Measurements from ENCODE around the gene UBA1.
A peak's percentile ranks its signal among the peaks of the same experiment; 100 is the strongest.

Gene UBA1

DNA sequence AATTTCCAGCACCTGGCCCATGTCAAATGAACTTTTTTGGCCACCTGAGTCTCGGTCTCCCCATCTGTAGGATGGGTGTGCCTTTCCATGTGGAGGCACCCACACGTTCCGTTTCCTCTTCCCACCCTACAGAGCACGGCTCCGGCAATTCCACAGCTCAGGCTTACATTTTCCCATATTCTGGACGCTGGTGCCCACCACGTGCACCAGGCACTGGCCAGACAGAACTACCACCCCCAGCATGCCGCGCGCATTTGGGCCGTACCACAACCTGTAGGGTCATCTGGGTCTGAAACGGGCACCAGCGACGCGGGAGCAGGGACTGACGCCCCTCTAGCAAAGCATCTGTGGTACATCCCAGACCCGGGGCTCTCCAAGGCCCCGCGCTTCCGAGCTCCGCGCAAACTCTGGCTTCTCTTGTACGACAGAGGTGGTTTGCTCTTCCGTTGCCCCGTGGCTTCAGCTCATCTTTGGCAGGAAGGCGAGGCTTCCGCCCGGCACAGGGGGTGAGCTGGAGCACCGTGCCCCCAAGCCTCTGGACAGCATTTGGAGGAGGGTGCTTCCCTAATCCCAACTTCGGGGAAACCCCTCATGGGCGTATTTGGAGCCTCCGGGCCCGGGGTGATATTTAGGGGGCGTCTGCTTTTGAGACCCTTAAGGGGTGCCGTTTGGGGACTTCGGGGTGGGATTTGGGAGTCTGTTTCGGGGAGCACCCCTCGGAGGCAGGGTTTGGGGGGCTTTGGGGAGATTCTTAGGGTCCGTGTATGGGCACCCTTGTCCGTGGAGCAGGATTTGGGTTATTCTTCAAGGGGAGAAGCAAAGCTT, 3.0 kb upstream of the UBA1 start:
- peak; percentile 85 for DNase-seq

DNA sequence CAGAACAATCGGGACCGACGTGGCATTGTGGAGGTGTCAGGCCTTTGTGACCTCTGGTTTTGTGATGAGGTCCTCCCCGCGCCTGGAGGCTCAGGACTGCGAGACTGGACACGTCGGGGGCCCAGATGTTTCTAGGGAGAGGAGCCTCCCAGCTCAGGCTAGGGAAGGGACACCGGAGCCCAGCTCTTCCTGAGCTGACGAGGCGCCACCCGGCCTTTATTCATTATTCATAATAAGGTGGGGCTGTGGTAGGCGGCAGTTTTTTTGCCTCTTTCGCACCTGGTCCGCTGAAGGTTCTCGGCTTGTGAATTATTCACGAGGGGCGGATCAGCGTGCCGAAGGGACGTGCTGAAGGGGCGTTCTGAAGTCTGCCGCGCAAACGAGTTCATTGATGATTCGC, 2.3 kb upstream of the UBA1 start:
- DNase-seq, result peak; percentile 67

GRCh38 chrX:47191806-47192401, 1.7 kb upstream of the UBA1 start:
- DNase-seq, result no peak

- DNase-seq, result no peak
Measured at GRCh38 chrX:47194194-47194787, 662 bp downstream of the UBA1 start.

GRCh38 chrX:47196098-47196497, 2.5 kb downstream of the UBA1 start:
- DNase-seq, result no peak

DNA sequence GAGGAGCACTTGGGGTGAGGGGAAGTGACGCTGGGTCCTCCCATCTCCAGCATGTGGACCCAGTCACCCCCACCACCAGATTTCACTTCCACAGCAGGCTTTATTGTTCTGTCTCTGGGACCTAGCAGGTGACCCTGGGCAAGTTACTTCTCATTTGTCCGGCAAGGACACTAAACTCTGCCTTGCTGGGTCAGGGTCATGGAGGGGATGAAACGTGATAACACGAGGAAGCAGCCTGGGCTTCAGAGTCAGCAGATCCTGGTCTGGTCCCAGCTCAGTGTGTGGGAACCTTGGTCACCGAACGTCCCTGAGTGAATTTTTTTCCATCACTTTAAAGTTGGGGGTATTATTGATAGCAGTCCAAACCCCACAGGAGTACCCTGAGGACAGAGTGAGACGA, 3.9 kb downstream of the UBA1 start:
- DNase-seq, result no peak

- no peak for DNase-seq
Measured at GRCh38 chrX:47198026-47198686, 4.5 kb downstream of the UBA1 start.

DNA sequence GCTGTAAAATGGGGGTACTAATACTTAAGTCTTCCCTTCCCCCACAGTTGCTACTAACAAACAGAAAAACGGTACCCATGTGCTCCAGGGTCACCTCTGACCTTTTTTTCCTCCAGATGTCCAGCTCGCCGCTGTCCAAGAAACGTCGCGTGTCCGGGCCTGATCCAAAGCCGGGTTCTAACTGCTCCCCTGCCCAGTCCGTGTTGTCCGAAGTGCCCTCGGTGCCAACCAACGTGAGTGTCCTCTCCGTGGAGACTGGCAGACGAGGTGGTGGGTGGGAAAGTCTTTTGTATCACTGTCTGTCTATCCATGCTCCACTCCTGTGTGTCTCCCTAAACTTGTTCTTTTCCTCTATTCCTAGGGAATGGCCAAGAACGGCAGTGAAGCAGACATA, 5.1 kb downstream of the UBA1 start:
- no peak for DNase-seq

GRCh38 chrX:47199286-47199685, 5.7 kb downstream of the UBA1 start:
- no peak for DNase-seq

GRCh38 chrX:47200385-47201150, 6.9 kb downstream of the UBA1 start:
- DNase-seq, result no peak

DNA sequence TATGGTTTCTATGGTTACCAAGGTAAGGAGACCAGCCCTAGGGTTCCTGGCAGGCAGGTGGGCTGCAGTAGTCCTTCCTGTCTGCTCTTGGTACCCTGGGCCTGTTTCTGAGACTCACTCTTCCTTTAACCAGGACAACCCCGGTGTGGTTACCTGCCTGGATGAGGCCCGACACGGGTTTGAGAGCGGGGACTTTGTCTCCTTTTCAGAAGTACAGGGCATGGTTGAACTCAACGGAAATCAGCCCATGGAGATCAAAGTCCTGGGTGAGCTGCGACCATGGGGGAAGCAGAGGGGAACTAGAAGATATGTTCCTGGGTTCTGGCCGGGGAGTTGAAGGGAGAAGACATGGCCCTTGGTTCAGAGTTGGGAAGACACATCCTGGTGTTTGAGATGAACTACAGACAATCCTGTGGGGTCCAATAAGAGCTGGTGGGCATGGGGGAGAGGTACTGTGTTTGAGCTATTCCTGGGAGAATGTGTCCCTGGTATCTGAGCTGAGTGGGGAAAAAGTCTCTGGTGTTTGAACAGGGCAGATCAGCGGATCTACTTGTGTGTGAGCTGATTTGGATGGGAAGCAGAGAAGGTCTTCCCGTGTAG, 7.8 kb downstream of the UBA1 start:
- no peak for DNase-seq

DNA sequence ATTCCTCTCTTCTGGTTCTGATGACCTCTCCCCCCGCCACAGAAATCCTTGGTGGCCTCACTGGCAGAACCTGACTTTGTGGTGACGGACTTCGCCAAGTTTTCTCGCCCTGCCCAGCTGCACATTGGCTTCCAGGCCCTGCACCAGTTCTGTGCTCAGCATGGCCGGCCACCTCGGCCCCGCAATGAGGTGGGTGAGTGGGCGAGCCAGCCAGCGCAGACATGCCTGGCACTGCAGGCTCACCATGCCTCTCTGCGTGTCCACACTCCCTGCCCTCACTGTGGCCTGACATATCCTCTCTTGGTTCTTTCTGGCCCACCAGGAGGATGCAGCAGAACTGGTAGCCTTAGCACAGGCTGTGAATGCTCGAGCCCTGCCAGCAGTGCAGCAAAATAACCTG, 8.7 kb downstream of the UBA1 start:
- no peak for DNase-seq

DNA sequence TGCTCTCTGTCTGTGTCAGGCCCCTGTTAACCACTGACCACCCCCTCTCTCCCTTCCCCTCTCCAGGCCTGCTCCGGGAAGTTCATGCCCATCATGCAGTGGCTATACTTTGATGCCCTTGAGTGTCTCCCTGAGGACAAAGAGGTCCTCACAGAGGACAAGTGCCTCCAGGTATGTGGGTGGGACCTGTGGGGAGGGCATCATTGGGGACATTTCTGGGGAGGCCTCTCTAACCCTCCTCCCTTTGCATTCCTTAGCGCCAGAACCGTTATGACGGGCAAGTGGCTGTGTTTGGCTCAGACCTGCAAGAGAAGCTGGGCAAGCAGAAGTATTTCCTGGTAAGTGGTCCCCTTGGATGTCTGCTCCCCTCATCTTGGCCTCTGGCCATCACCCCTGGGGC, 9.2 kb downstream of the UBA1 start:
- DNase-seq, result no peak

GRCh38 chrX:47204970-47205369, 11.3 kb downstream of the UBA1 start:
- no peak for DNase-seq

GRCh38 chrX:47206316-47206715, 12.7 kb downstream of the UBA1 start:
- no peak for DNase-seq

- no peak for DNase-seq
Measured at GRCh38 chrX:47208108-47208507, 14.5 kb downstream of the UBA1 start.

DNA sequence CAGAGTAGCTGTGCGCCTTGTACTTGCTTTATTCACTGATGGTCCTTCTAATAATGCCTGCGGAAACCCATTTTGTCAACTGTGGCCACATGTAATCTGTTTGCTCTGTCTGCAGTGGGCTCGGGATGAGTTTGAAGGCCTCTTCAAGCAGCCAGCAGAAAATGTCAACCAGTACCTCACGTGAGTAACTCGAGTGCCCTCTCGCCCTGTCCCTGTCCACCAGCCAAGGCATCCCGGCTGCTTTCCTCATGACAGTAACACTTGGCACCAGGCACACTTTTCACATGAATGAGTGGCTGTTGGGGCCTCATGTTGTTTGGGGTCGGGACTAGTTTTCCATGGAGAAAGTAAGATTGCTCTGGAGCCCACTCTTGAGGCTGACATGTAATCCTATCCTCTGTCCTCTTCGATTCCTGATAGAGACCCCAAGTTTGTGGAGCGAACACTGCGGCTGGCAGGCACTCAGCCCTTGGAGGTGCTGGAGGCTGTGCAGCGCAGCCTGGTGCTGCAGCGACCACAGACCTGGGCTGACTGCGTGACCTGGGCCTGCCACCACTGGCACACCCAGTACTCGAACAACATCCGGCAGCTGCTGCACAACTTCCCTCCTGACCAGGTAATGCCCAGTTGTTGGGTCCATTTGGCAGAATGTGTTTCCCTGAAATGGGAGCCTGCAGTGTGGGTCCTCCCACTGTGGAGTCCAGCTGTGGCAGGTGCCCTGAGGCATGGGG, 16.0 kb downstream of the UBA1 start:
- DNase-seq, result no peak

- DNase-seq, result no peak
Measured at GRCh38 chrX:47210661-47211425, 17.2 kb downstream of the UBA1 start.

GRCh38 chrX:47212381-47213293, 19.0 kb downstream of the UBA1 start:
- DNase-seq, result no peak
